ENCODE data around the gene SLAMF1.

SLAMF1 gene

DNA sequence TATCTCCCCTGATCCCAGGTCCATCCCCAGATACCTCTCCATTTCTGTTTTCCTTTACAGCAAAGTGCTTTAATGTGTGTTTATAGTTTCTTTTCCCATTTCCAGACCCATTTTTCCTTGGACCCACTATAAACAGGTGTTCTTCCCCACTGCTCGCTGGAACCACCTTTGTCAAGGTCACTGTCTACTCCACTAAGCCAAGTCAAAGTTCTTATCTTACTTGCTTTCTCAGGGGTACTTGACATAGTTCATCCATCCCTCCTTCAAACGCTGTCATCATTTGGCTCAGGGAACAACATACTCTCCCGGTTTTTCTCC lies 8.3 kb downstream of the SLAMF1 start:
- DNase-seq: no peak

DNA sequence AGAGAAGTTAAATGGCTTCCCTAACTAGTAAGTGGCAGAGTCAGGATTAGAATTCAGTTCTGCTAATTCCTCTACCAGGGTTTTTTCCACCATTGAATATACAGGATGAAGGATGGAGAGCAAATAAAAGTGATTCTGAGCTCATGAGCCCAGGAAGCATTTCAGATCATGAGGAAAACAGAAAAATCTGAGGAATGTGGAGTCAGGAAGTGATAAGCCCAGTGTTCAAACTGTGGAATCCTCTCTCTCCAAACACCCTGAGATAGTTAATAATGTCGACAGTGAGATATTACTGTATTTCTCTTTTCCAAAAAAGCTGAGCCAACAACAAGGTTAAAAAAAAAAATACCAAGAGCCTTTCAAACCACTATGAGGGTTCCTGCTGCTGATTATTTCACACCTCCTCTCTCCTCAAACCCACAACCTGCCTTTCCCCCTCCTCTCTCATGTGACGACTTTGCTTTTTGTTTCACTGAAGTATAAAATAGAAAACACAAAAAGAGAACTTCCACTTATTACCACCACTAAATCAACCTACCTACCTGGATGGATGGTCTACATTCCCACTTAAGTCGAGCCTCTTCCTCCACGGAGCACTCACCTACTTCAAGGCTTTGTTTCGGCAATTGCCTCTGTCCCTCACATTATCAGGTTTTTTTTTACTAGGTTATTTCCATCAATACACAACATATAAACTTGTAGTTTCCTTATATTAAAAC lies 8.9 kb downstream of the SLAMF1 start:
- DNase-seq: no peak

DNA sequence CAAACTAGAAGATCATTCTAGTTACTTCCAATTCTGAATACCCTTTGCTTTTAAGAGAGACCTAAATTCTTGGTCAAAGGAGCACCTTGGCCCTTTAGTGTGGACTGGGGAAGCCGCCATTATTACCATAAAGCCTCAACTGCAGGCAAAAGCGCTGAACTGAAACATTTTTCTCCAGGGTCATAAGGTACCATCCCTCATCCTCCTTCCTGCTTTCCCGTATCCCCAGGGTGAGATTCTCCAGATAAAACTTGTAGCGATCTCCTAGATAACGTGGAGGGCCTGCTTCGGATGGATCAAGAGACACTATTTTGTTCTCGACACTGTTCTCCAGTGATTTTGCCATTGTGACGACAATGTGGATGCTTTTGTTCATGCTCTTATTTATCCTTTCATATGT lies 9.8 kb downstream of the SLAMF1 start:
- DNase-seq: no peak

DNA sequence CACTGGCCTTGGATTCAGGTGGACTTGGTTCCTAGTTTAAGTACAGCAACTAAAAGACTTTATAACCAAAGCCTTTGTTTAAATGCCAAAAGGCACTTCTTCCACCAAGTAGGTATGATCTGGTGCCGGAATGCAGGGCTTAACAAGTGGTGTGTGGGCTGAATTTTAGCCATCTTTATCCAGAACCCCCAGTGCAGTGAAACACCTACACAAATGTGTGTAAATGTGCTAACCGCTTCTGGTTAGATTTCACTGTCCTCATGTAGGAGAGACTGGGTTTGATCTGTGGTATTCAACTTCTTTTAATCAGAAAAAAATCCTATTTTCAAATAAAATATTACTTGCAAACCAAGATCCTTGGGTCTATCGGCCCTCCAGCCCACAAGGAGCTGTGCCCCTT lies 10.3 kb downstream of the SLAMF1 start:
- DNase-seq: no peak

DNA sequence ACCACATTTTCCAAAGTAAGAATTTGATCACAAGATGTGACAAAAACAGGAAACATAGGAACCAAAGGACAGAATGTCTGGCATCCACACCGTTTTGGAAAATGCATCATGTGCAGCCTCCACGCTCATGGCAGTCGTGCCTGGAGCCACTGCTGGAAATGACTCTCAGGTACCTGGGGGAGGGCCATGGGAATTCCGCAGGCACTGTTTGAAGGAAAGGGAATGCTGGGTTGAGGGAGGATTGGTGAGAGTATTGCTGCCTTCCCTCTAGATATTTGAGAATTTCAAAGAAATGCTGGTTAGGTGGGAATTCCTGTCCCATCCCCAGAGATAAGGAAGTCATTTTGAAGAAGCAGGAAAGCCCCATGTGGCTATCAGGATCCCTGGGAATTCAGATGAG lies 10.8 kb downstream of the SLAMF1 start:
- no peak for DNase-seq

DNA sequence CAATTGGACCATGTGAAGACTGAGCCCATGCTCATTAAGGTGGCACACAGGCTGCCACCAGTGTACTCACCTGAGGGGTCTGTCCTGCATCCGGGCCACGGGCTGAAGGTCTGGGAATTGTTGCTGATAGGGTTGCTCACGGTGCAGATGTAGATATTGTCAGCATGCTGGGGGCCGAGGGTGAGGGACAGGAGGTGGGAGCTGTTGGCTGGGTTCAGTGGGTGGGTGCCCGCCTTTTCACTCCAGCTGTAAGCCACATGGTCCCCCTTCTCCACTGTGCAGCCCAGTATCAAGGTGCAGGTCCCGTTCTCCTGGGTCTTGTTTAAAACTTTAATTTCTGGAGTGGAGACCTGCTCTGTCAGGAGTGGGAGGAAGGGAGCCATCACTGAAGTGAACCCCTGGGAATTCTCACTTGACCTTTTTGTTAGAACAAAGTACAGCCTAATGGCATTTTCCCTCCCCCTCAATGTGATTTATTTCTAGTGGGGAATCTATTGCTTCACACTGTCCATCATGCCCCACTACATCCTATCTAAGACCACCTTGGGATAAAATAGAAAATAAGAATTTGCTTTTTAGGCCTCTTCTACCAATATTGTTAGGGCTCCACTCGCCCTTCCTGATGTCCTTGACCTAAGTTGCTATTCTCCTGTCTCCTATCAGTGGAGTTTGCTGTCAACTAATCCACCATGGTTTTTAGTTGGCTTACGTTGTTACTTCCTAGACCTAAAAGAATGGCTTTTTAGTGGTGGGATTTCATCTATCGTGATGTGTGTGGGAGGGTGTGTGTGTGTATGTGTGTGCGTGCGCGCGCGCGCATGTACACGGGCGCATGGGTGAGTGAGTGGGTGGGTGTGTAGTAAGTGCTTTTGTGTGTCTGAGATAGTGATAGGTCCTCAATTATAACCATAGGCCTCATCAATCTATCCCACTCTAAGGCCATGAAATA lies 12.0 kb downstream of the SLAMF1 start:
- DNase-seq: no peak

DNA sequence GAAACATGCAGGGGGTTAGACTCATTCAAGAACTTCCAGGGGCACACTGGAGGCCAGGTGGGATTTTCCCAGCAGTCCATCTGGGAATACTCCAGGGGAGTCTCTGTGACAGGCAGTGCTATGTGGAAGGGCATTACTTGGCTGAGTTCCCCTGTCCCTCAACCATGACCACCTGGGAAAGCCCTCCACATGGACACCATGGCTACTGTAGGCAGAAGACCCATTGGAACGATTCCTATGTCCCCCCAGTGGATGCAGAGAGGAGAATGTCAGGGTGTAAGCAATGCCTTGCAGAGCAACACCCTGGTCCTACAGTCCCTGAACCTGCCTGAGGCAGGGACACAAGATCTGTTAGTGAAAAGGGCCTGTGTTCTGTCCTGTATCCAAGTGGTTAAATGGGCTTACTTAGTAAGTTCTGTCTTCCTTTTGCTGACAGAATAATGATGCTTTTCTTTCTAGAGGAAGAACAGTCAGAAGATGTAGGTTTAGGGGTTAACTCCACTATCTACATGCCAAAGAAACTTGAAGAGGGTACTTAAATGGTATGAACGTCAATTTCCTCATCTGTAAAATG lies 13.4 kb downstream of the SLAMF1 start:
- DNase-seq: no peak

DNA sequence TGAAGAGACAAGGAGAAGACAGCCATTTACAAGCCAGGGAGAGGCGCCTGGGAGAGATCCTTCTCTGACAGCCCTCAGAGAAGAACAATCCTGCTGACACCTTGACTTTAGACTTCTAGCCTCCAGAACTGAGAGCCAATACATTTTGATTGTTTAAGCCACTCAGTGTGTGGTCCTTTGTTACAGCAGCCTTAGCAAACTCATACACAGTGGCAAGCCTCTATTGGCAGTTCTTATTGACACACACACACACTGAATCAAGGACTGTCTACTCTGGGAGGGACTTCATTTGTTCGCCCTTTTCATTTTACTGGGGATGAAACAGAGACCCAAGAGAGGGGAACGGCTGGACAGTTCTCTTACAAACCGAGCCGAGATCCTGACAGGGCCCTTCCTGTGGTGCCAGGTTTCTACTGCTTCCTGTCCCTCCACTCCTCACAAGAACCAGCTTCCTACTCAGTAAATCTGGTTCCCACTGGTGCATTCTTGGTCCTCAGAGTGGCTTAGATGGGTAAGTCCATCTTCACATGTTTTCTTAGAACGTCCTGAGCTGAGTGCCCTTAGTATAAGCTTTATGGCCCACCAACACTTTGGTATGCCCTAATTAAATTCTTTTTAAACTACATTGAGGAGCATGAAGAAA lies 14.7 kb downstream of the SLAMF1 start:
- DNase-seq: no peak

DNA sequence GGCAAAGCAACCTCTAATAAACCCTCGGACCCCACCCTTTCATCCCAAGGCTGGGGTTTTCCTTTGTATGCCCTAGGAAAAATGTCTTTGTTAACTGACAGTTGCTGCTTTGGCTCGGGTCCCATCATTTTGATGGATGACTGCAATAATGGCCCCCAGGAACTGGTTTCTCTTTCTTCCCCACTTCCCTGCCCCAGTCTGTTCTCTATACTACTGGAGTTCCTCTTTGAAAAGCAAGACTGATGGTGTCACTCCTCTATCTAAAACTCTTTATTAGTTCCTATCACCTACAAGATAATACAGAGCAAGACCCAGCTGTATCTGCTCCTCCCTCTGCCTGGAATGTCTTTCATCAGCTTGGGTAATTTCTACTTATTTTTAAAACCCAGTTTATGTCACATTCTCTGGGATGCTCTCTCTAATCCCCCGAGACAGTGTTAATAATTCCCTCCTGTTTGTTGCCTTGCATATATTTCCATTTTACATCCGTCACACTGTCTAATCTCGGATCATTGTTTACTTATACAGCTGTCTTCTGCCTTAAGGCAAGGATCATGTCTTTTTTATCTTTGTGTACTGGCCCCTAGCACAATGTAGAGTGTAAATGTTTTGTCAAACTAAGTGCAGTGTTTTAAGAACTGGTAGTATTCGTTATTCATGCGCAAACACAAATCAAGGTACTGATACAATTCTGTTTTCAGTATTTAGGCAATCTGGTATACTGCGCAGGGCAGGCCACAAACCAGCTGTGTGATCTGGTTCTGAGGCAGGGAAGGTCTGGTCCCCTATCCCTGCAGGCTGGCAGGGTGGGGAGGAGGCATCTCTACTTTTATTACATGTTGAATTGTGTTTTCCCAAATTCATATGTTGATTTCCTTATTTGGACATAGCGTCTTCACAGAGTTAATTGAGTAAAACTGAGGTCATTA lies 16.1 kb downstream of the SLAMF1 start:
- DNase-seq: no peak

DNA sequence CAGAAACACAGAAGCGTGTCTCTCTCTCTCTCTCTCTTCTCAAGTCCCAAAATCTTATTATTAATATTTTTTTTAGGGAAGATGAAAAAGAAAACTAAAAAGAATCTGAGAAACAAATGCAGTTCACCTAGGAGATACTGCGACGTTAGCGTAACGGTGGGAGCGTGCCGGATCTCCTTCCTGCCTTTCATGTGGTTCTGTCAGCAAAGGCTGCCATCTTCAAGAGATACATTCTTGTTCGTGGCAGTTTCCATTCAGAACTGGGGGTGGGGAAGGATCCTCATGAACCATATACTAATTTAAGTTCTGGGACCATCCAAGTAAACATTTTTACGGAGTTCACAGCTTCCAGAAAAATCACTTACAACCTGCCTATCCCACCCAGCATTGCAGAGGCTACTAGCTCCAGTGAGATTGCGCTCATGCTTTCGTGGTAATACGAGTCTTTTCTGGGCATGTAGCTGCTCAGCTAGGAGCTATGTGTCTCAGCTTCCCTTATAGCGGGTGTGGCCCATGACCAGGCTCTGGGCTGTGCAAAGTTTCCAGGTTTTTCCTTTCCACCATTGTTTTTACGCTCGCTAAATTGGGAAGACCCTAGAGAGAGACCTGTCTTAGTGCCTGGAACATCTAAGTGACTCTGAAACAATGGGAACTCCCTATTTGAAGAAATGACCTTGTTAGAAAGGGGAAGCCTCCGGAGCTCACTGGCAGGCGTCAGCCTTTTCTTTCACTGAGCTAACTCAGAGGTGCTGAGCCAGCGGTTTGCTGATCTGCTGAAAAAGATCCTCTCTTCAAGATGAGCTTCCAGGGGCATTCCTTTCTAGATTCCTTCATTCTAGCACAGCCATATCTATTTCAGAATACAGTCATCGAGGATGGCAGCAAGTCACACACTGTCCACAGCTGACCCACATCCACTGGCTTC lies 17.3 kb downstream of the SLAMF1 start:
- peak; percentile 62 to 69 for DNase-seq

DNA sequence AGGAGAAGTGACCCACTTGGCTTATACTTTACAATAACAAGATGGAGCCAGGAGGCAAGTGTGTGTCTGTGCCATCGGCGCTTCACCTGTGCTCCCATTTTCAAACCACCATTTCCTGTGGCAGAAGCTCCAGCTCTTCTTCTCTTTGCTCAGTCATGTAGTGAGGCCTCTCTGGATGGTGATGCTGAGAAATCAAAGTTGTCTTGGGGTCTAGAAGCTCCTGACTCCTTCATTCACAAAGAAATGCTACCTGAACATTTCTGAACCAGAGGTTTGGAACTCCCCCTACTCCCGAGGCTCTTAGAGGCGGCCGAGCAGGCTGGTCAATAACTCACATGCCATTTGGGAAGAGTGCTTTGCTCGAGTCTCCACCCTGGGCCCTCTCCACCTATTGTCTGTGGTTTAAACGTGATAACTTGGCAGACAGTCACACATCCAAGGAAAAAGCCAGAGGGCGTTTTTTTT lies 18.0 kb downstream of the SLAMF1 start:
- DNase-seq: no peak

DNA sequence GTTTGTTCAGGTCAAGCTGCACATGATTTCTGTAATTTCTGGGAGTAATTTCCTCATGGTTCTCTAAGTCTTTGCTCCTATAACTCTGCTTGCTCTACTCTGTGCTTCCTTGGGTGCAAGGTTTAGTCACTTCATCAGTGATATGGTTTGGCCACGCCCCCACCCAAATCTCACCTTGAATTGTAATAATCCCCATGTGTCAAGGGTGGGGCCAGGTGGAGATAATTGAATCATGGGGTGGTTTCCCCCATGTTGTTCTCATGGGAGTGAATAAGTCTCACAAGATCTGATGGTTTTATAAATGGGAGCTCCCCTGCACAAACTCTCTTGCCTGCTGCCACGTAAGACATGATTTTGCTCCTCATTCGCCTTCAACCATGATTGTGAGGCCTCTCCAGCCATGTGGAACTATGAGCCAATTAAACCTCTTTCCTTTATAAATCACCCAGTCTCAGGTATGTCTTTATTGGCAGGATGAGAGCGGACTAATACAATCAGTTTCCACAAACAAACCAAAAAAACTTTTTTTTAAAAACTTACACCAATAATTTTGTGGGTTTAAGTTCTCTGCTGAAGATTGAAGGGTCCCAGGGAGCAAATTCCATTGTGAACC lies 19.1 kb downstream of the SLAMF1 start:
- peak; percentile 72 to 75 for DNase-seq

DNA sequence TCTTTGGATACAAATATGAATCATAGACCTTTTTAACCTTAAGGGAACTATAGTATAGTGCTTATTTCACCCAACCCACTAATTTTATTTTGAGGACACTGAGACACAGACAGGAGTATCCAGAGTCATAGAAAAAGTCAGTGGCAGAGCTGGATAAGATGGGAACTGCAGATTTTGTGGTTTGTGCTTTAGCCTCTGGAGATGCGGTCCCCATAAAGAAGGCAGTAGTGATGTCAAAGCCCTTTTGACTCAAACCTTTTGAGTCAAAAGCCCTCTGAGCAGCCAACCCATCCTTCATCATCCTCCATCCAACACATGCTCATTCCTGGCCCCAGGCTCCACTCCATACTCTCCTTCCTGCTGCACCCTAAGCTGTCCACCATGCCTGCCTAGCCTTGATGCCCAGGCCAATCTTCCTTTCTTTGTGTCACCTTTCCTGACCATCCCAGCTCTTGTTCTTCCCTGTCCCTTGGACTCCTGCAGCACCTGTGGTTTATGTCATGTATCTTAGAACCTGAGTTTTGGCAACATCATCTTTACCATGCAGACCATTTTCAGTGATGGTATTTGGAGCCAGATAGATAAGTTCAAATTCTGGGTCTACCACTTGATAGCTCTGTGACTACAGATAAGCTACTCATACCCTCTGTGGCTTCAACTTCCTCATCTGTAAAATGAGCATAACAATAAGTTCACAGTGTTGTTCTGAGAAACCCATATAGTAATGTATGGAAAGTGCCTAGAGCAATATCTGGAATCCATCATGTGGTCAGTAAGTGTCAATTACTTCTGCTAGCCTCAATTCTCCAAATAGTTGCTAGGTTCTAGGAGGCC lies 20.1 kb downstream of the SLAMF1 start:
- DNase-seq: peak in 1 of 2 experiments; percentile 44

DNA sequence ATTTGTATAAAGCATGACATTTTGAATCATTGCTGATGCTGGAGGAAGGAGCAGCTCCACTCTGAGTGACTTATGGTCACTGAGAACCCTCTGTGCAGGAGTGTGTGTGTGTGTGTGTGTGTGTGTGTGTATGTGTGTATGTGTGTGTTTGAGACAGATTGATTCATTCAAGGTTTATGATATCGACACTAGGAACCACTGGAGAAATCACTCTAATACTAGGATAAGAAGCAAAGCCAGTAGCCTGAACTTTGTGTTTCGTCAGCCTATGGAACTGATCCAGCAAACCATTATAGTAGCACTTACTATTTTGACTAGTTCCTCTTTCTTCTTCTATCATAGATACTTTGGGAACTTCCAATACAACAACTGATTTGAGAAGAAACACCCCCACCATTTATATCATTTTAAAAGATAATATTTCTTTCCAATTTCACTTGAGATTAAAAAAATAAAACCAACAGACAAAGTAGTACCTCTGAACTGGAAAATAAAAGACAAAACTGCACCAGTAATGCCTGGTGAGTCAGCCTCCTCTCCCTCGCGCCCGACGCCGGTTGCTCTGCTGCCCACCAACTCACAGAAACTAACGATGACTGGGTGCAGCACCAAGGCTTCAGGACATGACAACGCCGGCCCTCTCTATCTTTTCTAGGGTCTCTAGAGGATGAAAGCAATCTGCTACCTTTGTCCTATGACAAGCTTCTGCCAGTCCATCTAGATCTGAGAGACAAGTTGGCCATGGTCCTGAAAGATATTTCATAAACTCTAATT lies 20.9 kb downstream of the SLAMF1 start:
- DNase-seq: peak; percentile 76 to 82

DNA sequence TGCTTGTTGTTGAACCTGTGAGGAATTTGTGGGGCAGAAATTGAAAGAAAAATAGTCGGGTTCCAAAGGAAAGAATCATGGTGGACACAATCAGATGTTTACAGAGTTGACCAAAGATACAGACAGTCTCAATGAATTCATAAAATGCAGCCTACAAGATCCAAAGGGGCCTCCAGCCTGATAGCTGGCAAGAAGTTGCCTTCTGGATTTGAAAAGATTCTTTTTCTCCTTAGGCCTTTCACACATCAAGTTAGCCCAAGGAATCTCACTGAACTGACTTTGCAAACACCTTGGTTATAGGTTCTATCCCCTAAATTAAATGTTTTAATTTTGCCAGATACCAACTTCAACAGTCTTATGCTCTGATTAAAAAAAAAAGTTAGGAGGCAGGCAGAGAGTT lies 21.5 kb downstream of the SLAMF1 start:
- no peak for DNase-seq

DNA sequence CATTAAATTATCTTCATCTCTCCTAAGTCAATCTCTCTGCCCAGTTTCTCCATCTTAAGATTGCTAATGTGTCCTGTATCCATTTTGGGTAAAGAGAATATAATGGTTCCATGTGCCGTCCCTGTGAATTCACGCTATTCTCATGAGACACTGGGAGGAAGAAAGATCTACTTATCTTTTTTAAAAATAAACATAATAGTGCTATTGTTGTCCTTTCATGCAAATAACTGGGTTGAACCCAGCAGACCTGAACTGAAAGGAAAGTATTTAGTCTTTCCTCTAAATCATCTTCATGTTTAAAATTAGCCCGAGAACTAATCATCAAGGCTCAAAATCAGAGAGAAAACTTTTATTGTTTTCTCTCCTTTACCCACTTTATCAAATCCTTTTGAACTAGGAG lies 22.4 kb downstream of the SLAMF1 start:
- DNase-seq: no peak

DNA sequence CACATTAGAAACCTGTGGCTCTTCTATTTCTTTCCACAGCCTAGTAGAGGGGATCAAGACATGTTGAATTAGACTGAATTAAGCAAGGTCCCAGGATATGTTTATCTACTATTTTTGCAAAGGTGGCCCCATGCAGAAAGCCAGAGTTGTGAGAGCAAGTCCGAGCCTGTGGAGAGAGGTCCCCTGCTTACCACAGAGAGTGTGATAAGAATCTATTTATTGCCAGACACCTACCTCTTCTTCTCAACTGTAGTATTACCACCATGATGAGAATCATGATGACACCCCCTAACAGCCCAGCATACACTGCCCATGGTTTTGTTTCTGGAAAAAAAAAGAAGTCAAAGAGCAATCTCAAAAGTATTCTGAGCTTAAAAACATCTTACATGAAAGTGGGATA lies 23.0 kb downstream of the SLAMF1 start:
- peak in 1 of 2 experiments; percentile 48 for DNase-seq

DNA sequence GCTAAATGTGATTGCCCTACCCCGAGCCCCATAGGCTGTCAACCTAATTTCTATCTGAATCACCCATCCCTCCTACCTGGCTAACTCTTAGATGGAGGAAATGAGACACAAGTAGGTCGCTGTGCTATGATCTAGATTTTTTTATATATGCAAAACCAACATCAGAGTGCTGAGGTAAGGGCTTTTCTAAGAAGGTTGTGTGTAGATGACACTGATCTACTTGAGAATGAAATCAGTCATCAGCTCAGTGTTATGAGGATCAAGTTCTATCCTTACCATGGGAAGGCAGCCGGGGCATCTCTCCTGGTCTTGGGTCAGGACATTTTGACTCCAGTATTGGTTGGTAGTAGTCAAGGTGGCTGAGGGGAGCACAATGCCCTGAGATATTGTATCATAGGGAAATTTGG lies 23.6 kb downstream of the SLAMF1 start:
- peak; percentile 66 to 68 for DNase-seq
